Hematopoietic multipotent progenitor cell treated with erythropoietin and hydrocortisone succinate and interleukin-3 and kit ligand, for 8 days (in vitro differentiated cells): ENCODE measurements around the gene ILDR1.
A peak's percentile ranks its signal among the peaks of the same experiment; 100 is the strongest.

ENCODE experiments used
- DNase-seq: peaks from one replicate; pipeline ENCODE4 v3.0.0-alpha.2; 2015

ILDR1 gene

DNA sequence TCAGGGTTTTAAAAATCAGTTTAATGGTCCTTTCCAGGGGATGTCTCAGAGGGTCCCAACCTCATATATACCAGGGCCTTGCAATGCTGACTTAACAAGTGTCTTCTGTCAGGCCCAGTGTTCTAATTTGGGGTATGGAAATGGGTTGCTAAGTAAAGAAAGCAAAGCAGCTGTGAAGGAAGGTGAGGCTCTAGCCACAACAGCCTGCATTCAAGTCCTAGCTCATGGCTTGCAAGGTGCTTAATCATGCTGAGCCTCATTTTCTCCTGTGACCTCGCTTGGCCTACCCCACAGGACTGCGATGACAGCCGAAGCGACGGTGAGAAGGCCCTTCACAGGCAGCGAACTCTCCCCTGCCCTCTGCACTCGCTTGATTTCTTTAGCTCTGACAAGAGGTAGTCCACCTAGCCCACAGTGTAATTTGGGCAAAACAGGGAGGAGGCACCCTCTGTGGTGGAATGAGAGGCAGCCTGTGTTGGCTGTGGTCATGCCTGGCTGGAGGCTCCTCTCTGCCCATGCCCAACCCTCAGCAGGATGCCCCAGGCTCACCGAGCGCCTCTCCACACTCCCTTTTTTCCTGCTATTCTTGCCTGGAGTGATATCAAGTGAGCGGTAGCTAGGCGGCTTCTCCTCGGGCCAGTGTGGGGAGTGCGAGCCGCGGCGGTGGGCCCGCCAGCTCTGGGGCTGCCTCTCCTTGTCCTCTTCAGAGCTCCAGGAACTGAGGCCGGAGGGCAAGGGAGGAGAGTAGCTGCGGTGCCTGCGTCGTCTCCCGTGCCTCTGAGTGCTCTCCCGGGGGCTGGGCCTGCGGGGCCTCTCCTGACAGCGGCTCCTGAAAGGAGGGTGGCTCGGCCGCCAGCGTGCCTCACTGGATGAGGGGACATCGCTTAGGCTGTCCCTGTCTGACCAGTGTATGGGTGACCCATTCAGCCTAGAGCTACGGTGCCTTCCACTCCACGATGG lies 29.2 kb downstream of the ILDR1 start:
- no peak for DNase-seq

DNA sequence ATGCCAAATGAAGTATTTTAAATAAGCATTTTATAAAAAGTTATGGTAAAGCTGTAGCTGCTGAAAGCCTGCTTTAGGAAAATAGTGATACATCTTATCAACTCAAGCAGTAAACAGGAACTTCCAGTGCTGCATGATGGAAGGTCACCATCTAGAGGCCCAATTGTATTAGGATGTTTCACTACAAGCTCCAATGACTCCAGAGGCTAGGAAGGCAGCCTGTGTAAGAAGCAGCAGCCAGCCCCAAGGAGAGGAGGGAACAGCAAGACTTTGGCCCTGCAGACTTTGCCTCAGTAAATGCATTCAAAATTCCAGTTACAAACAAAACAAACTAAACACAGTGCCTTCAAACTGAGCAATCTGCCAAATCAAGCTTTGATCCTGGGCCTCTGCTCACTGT lies 32.1 kb downstream of the ILDR1 start:
- peak; percentile 7 for DNase-seq

DNA sequence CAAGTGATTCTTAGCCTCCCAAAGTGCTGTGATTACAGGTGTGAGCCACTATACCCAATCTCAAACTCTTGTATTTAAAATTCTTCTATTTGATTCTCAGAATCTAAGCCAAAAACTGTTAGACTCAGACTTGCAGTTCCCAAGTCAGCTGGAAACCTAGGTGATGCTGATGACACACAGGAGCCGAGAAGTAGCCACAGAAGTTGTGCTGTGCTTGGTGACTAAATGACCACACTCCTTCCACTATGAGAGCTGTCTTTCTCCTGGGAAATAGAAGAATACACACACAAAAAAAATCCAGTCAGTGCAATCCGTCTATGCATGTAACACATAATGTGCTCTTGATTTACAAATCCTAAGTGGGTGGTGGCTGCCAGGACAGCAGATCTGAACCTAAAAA lies 33.9 kb downstream of the ILDR1 start:
- no peak for DNase-seq

DNA sequence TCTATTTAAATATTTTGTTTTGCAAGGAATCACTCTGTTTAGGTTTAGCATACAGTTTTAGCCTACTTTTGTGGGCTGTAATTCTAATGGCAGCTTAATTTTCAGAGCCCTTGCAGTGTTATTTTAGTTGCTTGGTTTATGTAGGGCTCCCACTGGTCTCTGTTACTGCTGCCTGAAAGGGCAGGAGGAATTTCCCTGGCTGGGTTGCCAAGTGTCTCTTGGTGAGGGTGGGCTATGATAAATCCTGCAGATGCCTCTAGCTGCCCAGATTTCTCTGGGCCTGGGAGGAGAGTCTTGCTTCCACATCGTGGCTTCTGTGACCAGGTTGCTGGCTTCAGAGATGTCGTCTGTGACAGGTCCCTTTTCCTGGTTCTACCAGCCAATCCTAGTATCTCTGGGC lies 36.2 kb downstream of the ILDR1 start:
- no peak for DNase-seq

DNA sequence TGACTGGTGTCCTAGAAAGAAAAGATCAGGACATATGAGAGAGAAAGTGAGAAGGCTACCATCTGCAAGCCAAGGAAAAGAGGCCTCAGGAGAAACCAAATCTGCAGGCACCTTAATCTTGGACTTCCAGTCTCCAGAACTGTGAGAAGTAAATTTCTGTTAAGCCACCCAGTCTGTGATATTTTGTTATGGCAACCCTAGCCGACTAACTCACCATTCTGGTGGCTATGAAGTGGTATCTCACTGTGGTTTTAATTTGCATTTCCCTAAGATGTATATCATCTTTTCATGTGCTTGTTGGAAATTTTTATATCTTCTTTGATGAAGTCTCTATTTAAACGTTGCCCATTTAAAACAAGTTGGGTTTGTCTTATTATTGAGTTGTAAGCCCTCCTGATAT lies 40.6 kb downstream of the ILDR1 start:
- no peak for DNase-seq

DNA sequence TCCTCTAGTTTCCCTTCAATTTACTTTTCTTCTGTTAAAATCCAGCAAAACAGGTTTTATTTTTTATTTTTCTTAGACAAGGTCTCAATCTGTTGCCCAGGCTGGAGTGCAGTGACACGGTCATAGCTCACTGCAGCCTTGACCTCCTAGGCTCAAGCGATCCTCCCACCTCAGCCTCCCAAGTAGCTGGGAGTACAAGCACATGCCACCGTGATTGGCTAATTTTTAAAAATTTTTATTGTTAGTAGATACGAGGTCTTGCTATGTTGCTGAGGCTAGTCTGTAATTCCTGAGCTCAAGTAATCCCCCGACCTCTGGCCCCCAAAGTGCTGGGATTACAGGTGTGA lies 41.6 kb downstream of the ILDR1 start:
- DNase-seq = no peak

DNA sequence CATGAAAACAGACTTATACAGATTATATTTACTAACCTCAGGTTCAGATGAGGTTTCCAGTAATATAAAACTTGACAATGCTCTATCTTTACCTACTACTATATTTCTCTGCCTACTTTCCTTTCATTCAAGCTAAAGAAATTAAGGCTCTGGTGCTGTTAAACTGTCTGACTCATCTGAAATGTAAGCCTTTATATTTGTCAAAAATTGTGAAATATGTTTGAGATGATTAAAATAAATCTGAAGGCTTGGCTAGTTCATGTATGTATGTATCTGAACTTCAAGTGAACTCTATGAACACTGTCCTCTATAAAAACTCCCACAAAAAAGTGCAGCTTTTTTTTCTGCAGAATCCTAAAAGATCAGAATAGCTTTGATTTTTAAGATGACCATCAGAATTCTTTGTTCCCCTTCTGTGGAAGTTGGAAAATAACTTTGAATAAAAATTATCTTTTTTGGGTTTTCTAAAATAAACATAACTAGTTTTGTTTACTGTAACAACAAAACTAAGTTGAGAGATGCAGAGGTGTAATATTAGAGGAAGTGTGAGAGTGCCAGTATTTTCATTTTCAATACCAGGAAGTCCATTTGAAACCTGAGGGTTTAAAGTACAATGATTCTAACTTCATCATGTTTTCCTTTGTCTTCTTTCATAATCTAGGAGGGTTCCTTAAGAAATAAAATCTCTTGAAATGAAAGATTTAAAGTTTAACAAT lies 42.2 kb downstream of the ILDR1 start:
- DNase-seq = no peak

DNA sequence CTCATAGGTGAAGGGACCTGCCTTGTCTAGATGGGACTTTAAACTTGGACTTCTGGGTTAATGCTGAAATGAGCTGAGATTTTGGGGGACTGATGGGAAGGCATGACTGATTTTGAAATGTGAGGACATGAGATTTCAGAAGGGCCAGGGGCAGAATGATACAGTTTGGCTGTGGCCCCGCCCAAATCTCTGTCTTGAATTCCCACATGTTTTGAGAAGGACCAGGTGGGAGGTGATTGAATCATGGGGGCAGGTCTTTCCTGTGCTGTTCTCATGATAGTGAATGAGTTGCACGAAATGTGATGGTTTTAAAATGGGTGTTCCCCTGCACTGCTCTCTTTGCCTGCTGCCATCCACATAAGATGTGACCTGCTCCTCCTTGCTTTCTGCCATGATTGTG lies 42.8 kb downstream of the ILDR1 start:
- no peak for DNase-seq

DNA sequence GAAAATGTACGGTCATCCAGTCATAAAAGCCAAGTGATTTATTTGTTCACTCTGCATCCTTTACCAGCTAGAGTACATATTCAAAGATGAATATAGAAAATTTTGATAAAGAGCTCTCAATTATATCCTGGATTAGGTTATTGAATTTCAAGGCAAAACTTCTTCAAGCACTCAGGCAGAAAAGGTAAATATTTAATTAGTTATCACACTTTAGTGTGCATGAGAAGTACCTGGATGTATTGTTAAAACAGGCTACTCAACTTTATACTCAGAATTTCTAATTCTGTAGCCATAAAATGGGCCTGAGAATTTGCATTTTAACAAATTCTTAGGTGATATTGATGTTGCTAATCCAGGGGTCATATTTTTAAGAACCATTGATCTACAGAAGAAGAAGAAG lies 45.3 kb downstream of the ILDR1 start:
- no peak for DNase-seq

DNA sequence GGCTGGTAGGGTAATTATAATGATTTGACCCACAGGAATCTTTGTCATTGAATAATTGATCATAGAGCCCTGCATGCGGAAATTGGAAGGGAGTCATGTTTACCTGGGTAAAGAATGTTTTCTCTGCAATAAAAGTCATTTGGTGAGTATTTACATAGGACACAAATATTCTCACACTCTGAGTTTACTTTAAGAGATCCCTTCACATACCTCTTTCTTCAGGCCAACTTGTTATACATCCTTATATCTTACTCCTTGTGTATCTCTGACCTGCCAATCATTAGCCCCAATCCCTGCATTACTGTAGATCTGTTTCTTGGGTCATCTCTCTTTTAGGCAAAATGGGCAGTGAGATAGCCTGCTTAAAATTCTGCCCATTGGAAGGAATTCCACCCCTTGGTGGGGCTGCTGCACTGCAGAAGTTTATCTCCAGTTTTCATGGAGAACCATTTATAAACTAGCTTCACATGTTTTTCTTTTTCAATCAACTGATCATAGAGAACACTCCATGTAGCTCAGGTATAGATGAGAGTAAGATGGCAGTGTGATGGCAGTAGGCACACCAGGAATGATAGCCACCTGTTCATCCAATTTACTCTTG lies 46.2 kb downstream of the ILDR1 start:
- no peak for DNase-seq

DNA sequence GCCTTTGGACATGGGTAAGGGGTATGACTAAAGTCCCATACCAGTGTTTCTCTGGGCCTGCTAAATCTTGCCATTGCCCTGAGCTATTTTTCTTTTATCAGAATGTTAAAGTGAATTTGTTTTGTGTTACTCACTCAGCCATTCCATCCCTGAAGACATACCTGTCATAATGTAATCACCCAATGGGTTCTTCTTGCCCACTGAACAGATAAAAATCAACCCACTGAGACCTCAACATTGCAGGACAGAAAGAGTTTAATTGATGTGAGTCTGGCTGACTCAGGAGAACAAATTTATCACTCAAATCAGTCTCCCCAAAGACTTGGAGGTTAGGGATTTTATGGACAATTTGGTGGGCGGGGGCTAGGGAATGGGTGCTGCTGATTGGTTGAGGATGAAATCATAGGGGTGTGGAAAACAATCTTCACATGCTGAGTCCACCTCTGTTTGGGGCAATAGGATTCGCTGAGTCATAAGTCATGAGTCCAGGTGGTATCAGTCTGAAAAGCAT lies 47.4 kb downstream of the ILDR1 start:
- DNase-seq = no peak

DNA sequence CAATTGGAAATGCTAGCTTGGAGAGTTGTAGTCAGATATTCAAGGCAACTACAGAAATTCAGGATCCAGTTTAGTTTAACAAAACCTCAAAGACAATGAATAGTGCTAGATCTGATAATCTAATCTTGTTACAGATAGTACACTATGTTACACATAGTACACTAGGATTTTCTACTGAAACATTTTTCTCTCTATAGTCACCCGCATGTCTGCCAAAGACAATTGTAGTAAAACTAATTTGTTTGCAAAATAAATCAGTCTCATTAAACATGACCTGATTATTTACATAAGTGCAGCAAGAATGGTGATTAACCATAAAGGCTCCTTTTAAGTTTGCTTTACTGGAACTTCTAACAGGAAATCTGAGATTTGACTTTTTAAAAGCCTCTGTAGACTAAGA lies 52.0 kb downstream of the ILDR1 start:
- DNase-seq = no peak

DNA sequence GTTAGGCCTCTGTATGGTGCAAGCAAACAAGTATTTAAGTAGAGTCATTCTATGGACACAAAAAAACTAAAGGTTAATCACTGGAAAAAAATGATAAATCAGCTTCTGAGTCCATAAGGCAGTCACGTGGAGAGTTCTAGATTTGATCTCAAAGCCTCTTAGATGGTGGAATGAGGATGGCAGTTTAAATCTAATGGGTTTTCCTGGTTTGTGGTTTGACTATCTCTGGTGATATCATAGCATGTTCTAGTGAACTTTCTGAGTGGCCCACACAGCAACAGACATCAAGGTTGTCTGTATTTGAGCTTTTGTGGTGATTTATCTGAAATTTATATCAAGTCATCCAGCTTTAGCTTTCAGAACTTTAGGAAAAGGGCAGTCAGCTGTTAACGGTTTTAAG lies 52.4 kb downstream of the ILDR1 start:
- DNase-seq = no peak

DNA sequence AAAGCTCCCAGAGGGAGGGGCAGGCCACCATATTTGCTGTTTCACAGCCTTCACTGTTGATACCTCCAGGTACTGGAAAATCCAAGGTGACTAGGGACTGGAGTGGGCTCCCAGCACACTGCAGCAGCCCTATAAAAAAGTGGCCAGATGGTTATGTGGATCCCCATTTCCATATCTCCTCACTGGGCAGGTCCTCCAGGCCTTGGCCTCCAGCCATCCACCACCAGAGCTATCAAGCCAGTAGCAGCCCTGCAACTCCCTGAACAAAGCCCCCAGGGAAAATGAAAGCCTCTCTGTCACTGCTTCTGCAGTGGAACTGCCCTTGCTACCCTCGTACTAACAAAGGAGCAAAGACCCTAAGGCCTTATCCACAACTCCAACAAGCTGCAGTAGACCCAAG lies 58.4 kb downstream of the ILDR1 start:
- DNase-seq = no peak

DNA sequence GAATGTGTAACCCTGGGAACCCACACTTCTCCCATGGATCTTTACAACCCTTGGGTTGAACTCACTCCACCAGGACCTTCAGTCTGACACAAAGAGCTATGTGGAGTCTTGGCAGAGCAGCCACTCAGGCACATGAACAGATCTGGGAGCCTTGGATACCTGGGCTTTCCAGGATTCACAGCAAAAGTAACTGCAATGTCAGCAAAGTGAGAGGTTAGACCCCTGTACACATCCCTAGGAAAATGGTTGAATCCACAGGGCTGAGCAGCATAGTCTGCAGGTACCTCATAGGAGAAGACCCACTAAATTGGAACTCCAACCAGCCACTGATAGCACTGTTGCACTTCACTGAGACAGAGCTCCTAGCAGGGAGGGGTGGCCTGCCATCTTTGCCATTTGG lies 59.6 kb downstream of the ILDR1 start:
- DNase-seq = no peak

DNA sequence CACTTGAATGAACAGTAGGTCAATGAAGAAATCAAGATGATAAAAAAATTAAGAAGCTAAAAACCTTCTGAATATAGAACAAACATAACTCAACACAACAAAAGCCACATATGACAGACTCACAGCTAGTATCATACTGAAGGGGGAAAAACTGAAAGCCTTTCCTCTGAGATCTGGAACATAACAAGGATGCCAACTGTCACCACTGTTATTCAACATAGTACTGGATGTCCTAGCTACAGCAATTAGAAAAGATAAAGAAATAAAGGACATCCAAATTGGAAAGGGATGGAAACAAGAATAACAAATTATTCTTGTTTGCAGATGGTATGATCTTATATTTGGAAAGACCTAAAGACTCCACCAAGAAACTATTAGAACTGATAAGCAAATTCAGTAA lies 60.8 kb downstream of the ILDR1 start:
- DNase-seq = no peak

DNA sequence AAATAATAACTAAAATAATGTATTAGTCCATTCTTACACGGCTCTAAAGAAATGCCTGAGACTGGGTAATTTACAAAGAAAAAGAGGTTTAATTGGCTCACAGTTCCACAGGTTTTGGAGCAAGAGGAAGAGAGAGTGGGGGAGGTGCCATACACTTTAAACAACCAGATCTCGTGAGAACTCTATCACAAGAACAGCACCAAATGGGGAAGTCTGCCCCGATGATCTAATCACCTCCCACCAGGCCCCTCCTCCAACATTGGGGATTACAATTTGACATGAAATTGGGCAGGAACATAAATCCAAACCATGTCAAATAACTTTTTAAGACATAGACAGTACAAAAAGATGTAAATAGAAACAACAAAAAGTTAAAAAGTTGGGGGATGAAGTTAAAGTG lies 63.2 kb downstream of the ILDR1 start:
- no peak for DNase-seq

DNA sequence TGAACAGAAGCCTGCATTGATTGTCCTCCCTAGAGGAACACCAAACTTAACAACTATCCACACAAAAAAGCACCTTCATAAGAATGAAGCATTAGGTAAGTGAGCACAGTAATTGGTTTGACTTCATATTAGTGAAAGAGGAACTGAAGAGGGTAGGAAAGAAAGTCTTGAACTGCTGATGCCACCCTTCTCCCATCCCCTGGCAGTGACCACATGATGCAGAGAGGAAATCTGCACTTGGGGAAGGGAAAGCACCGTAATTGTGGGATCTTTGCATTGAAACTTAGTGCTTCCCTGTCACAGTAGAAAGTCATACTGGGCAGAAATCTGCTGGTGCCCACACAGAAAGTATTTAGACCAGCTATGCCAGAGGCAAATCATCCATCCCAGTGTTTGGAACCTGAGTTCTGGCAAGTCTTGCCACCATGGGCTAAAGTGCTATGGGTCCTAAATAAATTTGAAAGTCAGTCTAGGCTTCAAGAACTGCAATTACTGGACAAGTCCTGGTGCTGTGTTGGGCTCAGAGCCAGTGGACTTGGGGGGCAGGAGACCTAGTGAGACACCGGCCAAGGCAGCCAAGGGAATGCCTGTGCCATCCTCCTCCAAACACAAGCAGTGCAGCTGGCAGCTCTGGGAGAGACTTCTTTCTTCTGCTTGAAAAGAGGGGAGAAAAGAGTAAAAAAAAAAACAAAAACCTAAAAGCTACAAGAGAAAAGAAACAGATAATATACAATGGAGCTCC lies 64.2 kb downstream of the ILDR1 start:
- no peak for DNase-seq

DNA sequence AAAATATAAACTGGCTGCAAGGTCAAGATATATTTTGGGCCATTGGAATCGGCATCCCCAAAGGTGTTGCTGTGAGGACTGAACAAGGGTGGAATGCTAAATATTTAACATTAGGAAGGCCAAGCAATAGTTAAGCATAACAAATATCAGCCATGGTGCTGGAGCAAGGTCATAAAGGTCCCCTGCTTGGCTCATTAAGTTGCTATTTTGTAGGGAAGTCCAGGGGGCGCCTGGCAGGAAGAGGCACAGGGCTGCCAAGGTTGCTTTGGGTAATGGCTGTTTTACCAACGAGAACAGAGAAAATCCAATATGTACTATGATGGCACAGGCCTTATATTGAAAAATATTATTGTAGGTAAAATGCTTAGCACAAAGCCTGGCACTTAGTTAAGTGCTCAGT lies 65.7 kb downstream of the ILDR1 start:
- no peak for DNase-seq

DNA sequence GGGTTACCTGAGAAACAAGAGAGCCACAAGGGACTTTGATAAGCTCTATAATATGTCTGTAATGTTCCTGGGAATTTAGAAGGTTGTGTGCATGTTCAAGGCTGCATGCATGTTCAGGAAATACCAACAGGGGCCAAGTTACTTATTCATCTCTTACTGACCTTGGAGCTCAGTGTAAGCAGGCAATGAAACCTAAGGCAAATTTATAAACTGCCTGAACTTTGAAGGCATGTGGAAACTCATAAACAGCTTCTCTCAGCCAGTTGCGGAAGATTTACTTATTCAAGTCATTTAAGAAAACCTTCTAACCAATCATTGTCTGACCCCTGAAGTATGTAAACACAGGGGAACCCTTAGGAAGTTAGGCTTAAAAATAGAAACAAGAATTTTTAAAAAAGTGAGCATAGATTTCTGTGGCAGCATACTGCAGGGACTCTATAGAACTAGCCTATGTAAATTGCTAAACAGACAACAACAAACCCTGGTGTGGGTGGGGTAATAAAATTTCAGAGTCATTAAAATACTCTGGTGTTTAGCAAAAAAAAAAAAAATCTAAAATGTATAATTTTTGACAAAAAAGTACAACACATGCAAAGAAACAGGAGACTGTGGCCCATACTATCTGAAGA lies 70.6 kb downstream of the ILDR1 start:
- DNase-seq = no peak

DNA sequence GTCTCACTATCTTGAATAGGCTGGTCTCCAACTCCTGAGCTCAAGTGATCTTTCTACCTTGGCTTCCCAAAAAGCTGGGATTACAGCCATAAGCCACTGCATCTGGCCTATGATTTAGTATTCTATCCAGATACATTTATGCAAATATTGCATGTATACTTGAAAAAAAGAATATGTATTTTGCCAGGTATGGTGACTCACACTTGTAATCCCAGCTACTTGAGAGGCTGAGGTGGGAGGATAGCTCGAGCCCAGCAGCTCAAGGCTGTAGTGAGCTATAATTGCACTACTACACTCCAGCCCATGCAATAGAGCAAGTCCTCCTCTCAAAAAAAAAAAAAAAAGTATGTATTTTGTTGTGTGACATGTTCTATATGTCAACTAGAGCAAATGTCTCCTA lies 73.4 kb downstream of the ILDR1 start:
- DNase-seq = no peak

DNA sequence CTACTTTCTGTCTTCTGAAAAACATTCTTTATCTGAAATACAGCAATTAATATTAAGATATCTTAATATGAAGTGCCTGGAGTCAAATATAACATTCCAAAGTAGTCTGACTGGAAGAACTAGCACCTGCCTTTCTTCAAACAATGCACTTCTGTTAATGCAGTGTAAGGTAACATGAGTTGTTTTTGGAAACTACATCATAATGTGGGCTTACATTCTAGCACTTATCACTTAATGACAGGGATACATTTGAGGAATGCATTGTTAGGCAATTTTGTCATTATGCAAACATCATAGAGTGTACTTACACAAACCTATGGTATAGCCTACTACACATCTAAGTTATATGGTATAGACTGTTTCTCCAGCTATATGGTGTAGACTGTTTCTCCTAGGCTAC lies 78.6 kb downstream of the ILDR1 start:
- DNase-seq = no peak
